GM10847 (cell line): ENCODE measurements around the gene MRPS7.

ENCODE experiments used
- POLR2A ChIP-seq: IDR thresholded peaks from 2 replicates; pipeline ENCODE4 v1.6.1; 2011; ENCODE audit not compliant: insufficient read length; ENCODE audit errors: extremely low read depth

MRPS7 gene

DNA sequence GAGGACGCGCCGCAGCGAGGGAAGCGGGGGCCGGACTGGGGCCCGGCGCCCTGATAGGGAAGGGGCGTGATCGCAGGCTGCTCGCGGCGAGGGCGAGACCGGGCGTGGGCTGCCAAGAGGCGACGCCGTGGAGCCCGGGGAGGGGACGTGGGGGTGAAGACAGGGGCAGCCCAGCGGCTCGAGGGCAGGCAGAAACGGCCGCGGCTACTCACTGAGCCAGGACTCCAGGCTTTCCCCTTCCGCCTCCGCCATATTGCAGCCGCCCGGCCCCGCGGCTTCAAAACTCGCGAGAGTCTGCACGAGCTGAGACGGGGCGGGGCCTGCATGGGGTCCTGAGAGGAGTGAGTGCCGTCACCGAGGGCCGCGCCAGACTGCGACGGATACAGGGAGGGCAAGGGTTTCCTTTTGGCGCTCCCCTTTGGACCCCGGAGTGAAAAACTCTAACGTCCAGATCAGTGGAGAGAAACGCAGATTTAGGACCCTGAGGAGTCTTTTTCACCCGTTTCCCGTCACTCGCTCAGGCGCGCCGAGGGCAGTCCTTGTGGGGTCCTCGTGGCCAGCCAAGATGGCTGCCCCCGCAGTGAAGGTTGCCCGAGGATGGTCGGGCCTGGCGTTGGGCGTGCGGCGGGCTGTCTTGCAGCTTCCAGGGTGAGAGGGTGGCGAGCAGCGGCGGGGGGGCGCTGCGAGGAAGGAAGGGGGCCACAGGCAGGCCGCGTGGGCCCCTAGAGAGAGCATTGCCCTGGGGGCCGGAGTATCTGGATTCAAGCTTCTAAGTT lies at the start of gene MRPS7, which contains the start of gene GGA3:
TSS of gene MRPS7 (plus strand) at position 544 of the 776 bp plus-strand sequence. CDS start at position 566, 22 bp downstream.
TSS of gene GGA3 (minus strand) at position 271 of the 776 bp plus-strand sequence. CDS start at position 252, 19 bp downstream.
- TF ChIP-seq POLR2A = peak; percentile 70

DNA sequence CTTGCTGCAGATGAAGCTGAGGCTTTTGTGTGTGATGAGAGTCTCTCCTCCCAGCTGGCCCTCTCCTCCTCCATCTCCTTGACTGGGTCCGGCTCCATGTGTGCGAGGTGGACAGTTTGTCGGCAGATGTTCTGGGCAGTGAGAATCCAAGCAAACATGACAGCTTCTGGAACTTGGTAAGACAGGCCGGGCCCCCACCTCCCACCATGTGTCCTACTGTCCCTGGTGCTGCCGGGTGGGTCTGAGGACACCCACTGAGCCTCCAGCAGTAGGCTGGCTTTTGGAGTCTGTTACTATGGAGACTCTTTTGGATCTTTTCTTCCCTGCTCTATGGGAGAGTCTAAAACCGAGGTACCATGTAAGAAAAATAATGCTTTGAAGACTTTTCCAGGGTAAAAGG lies 43.5 kb upstream of the MRPS7 start:
- TF ChIP-seq POLR2A = no peak

DNA sequence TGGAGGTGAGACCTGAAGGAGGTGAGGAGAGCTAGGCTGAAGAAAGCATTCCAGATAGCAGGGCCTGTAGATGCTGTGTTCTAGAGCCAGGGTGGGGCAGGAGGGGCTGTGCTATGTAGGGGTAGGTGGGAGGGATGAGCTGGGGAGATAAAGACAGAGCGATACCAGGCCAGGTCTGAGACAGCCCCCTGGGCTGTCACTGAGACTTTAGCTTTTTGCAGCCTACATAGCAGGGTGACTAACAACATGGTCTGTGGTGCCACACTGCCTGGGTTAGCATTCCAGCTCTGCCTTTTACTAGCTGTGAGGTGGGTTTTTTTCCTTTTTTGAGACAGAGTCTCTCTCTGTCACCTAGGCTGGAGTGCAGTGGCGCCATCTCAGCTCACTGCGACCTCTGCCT lies 41.9 kb upstream of the MRPS7 start:
- TF ChIP-seq POLR2A = no peak

DNA sequence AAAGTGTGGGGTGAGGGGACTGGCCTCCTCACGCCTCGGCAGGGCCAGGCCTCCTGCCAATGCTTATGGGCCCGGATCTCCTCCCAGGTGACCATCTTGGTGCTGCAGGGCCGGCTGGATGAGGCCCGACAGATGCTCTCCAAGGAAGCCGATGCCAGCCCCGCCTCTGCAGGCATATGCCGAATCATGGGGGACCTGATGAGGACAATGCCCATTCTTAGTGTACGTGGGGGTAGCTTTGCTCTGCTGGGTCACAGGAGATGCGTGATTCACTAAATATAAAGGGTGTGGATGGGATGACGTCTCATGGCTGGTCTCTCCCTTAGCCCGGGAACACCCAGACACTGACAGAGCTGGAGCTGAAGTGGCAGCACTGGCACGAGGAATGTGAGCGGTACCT lies 36.7 kb upstream of the MRPS7 start:
- no peak for TF ChIP-seq POLR2A

DNA sequence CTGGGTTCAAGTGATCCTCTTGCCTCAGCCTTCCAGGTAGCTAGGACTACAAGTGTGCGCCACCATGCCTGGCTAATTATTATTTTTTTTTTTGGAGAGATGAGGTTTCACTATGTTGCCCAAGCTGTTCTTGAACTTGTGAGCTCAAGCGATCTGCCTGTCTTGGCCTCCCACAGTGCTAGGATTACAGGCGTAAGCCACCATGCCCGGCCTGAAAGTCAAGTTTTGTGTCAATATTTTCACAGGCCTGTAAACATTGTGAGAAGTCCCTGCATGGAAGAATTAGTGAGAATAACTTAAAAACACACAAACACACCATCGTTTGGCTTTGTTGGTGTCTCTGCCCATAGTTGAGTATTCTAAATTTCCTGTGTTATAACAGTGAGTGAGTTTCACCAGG lies 34.0 kb upstream of the MRPS7 start:
- TF ChIP-seq POLR2A = no peak

DNA sequence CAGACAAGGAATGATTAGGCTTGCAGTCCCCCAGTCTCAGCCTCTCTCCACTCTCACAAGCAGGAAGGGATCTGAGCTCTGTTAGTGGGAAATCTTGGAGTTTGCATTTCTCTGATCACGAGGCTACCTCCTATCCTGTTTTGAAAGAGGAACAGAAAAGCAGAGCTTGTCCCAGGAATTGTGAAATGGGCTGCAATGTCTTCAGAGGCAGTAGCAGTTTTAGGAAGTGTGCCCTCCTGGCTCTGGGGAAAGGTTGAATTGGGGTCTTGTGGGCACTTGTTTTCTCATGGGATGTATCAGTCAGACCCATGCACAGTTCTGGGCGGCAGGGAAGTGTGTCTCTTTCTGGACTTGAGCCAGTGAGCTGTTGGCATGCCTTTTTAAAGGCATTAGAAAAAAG lies 33.4 kb upstream of the MRPS7 start:
- TF ChIP-seq POLR2A = no peak

DNA sequence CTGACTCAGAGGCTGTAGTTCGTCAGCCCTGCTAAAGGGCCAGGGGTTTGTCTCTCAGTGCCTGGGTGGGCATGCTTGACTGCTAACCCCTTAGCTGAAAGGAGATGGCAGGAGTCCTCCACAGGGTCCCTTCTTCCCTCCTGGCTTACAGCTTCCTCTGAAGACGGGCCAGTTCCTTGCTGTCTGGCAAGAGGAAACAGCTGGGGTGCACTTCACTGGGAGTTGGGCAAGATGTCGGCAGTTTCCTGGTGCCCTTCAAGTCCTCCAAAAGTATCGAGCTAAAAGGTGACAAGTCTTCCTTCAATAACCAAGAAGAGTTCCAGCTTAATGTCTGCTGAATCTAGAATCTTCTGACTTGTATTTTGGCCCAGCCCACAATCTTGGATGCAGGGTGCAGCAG lies 32.8 kb upstream of the MRPS7 start:
- TF ChIP-seq POLR2A = no peak

DNA sequence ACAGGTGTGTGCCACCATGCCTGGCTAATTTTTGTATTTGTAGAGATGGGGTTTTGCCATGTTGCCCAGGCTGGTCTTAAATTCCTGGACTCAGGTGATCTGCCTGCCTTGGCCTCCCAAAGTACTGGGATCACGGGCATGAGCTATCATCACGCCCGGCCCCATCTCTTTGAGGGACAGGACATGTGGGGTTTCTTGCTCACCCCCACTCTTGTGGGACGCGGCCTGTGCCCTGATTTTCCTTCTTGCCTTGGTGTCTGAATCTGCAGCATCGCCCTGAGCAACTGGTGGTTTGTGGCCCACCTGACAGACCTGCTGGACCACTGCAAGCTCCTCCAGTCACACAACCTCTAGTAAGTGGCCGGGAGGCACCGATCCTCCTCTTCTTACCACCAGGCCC lies 30.6 kb upstream of the MRPS7 start:
- no peak for TF ChIP-seq POLR2A

DNA sequence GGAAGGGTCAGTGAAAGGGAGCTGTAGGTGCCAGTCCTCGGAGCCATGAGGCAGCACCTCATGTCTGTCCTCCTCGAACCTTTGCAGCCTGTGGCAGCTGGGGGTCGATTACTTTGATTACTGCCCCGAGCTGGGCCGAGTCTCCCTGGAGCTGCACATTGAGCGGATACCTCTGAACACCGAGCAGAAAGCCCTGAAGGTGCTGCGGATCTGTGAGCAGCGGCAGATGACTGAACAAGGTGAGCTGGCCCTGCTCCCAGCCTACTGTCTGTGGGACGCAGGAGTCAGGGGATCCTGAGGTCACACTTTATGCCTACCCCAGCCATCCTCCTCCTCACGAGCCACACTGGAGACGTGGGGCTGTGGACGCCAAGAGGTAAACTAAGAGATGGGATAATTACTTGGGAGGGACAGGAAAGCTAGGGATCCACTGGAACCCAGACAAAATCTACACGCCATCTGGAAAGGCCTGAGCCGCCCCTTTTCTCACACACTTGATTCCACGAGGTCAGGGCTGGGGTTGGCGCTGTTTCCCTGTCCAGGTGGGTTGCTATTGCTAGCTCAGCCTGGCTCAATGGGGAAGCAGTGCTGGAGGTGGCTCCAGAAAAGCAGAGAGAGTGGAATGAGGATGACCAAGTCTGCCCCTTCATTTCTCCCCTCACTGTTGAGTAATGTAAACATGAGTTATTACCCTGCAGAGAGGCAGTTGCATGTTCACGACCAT lies 29.8 kb upstream of the MRPS7 start:
- TF ChIP-seq POLR2A = no peak

DNA sequence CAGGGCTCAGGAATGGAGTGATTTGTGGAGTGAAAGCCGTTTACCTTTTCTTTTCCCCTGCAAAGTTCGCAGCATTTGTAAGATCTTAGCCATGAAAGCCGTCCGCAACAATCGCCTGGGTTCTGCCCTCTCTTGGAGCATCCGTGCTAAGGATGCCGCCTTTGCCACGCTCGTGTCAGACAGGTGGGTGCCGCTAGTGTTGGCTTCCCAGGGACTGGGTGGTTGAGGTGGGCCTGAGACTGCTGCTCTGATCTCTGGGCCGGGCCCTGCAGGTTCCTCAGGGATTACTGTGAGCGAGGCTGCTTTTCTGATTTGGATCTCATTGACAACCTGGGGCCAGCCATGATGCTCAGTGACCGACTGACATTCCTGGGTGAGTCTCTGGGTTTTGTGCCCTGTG lies 28.9 kb upstream of the MRPS7 start:
- no peak for TF ChIP-seq POLR2A

DNA sequence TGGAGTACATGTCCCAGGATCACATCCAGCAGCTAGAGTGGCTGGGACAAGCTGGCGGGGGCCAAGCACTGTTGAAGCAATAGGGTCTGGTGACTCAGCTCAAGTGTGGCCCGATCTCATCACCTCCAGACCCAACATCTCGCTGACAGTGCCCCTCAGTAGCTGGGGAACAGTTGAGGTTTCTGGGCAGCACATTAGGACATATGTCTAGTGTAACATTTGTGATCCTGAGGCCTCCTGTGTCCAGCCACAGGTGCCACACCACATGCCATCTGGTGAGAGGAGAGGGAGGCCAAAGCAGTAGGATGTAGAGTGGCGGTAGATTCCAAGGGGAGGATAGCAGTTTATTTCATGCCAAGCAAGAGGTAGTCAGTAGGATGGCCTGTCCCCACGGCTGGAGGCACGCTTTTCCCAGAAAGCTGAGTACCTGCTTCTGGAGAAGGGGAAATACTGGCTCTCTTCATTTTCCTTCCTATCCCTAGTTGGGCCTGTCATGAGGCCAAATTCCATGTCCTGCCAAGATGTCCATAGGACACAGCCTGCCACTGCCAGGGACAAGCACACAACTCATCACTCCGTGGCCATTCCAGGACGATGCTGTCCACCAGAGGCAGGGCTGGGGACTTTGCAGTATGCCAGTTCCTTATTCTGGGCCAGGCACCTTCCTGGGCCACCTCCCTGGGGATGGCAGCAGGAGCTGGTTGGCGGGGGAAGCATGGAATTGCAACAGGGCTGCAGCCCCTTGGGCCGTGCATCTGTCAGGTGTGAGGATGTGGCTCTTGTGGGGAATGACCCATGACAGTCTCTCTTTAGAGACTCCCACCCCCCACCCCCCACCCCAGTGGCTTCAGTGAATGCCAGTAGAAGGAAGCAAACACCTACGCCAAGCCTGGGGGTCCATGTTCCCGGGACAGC lies 24.3 kb upstream of the MRPS7 start:
- peak; percentile 7 for TF ChIP-seq POLR2A

DNA sequence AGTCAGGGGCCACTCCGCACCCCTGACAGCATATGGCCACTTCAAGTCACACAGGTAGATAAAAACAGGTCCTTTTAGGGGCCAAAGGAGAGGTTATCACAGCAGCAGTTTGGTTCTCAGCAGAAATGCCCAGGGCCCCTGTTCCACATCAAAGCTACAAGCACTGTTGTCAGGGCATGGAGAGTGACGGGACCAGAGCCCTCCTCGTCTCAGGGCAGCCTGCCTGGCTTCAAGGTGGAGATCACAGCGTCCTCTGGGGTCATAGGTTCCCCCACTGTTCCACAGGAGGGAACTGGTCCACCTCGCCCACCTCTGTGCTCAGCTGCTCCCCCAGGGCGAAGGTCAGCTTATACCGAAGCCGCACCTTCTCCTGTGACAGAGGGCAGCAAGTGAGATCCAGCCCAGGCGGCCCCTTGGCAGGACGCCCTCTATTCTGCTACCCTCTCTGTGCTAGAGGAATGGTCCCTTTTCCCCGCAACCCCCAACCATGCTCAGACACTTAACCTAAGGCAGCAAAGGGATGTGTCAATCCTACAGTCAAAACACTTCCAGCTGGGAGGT lies 23.6 kb upstream of the MRPS7 start:
- no peak for TF ChIP-seq POLR2A

DNA sequence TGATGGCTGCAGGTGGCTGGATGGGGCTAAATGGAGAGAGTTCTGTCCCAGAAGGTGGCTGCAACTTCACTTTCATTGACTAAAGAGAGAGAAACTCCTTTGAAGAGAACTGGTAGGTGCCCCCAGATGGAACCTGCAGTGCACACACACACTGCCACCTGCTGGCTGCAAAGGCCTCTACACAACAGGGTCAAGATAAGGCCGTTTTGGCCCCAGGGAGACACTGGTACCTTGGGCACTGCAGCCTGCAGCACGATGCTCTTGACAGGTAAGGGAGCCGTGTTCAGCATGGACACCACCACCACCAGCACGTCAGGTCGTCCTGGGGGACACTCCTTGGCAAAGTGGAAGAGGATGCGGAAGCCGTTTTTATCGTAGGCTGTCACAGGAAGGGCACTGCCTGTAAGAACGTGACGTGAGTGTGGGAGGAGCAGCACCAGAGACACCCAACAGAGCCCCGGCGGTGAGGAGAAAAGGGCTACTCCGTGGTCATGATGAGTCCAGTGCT lies 22.9 kb upstream of the MRPS7 start:
- TF ChIP-seq POLR2A = no peak

DNA sequence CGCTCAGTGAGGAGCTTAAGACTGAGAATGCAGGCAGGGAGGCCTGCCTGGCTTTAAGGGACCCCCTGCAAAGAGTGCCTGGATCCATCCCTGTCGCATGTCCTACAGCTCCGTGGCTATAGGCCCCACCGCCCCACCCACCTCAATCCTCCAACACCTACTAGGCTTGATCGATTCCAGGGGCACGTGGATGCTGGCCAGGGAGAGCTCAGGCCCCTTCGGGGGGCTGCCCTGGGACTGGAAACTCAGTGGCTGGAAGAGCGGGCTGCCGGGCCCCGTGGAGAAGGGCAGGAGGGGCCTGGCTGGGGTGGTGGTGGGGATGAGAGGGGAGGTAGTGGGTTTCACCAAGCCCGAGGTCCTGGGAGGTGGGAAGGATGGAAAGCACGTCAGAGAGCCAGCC lies 22.5 kb upstream of the MRPS7 start:
- TF ChIP-seq POLR2A = no peak
